GM12892 (cell line): ENCODE results near the gene PEX11B.

Experiments
- POLR2A ChIP-seq: IDR thresholded peaks from 2 replicates; pipeline ENCODE4 v1.6.1; 2011; ENCODE audit warnings: low read depth, low read length, control low read depth
- POLR2AphosphoS5 ChIP-seq: IDR thresholded peaks from 2 replicates; pipeline ENCODE4 v1.6.1; 2011; ENCODE audit warnings: low read depth, low read length, control low read depth
- TAF1 ChIP-seq: IDR thresholded peaks from 2 replicates; pipeline ENCODE4 v1.6.1; 2011; ENCODE audit warnings: low read depth, mild to moderate bottlenecking, control low read depth, low read length, borderline replicate concordance

DNA sequence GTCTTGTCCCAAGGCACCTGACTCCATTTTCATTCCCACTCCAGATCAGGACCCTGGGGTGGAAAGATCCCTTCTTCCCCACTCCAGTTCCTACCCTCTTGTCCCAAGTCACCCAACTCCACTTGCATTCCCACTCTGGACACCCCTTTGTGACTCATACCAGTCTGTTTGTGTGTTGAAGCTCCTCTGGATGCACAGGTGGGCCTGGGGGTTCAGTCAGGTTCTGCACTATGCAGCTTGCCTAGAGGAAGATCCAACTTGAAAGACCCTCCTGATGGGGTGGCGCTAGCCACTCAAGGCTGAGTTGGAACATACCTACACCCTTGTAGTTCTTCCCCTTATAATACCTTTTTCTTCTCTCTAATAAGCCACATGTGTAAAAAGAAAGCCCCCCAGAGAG lies 23.0 kb downstream of the PEX11B start:
- TF ChIP-seq POLR2AphosphoS5 (no peak), POLR2A (no peak), TAF1 (no peak)
